Skeletal muscle satellite cell (primary cell): ENCODE data around the gene CCDC57.
A peak's percentile ranks its signal among the peaks of the same experiment; 100 is the strongest.

Source experiments
- H3K27me3 ChIP-seq: 2 replicates; pipeline ENCODE4 v1.7.0; 2013; ENCODE audit warnings: low read length; ENCODE audit not compliant: control insufficient read depth, insufficient read depth
- H3K36me3 ChIP-seq: 2 replicates; pipeline ENCODE4 v1.7.0; 2013; ENCODE audit warnings: mild to moderate bottlenecking, control low read depth, low read length; ENCODE audit not compliant: insufficient read depth
- H3K4me1 ChIP-seq: 2 replicates; pipeline ENCODE4 v1.7.0; 2013; ENCODE audit warnings: low read length; ENCODE audit not compliant: control insufficient read depth, insufficient read depth
- H3K4me2 ChIP-seq: 2 replicates; pipeline ENCODE4 v1.7.0; 2013; ENCODE audit warnings: mild to moderate bottlenecking, low read length
- H3K4me3 ChIP-seq: 2 replicates; pipeline ENCODE4 v1.7.0; 2013; ENCODE audit warnings: low read length
- H3K9ac ChIP-seq: 2 replicates; pipeline ENCODE4 v1.7.0; 2013; ENCODE audit warnings: mild to moderate bottlenecking, low read depth, low read length, moderate library complexity
- H3K9me3 ChIP-seq: replicated peaks from 2 replicates; pipeline ENCODE4 v1.7.0; 2013; ENCODE audit warnings: mild to moderate bottlenecking, control low read depth, low read length

CCDC57 gene

DNA sequence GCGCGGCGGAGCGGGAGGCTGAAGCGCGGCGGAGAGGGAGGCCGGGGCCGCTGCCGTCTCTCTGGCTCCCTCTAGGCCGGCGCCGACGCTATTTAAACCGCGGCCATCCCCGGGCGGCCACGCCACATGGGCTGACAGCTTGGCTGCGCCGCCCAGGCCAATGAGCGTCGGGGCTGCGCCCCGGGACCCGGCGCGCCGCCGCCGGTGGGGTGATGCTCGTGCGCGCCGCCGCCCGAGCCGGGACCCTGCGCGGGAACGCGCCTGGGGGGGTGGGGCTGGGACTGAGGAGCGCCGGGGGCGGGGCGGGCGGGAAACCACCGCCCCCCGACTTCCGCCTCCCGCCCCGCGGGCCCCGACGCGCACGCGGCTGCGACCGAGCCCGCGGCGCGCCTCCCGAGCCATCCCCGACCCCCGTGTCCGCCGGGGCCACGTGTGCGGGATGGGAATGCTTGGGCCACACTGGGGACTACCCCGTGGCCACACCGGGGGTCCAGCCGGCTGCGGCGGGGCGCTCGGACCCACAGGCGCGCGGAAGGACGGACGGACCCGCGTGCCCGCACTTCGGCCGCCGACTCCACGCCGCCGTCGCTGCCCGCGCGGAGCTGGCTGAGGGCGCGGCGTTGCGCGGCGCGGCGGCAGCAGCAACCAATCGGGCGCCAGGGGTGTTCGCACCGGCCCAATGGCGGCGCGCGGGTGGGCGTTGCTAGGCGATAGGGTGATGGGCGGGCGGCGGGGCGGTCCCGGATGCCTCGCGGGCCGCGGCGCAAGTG, 114.3 kb downstream of the CCDC57 start, which contains the start of gene FASN:
TSS of gene FASN (minus strand) at position 68 of the 770 bp plus-strand sequence. CDS start 1,791 bp downstream, outside the sequence.
- peak within 1 kb of the TSS; percentile 99 for H3K4me2 ChIP-seq
- peak within 1 kb of the TSS; percentile 97 for H3K9ac ChIP-seq
- H3K4me3 ChIP-seq: peak within 1 kb of the TSS; percentile 85
- H3K36me3 ChIP-seq: peaks cover 18% of the 10 kb centered on the region
- peaks cover 26% of the 10 kb centered on the region for H3K4me1 ChIP-seq
- no peaks in the 10 kb centered on the region for H3K27me3 ChIP-seq
- no peaks in the 10 kb centered on the region for H3K9me3 ChIP-seq

DNA sequence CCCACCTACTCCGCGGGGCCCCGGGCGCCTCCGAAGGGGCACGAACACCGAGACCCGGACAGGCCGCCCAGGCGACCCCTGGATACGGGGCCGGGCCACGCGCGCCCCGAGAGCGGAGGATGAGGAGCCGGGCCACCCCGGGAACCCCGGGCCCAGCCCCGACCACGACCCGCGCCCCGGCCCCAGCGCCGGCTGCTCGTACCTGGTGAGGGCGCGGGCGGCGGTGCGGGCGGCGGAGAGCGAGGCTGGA, 114.8 kb downstream of the CCDC57 start:
- Histone ChIP-seq H3K36me3 (peaks cover 23% of the 10 kb centered on the region), H3K27me3 (no peaks in the 10 kb centered on the region), H3K4me1 (peaks cover 26% of the 10 kb centered on the region), H3K4me3 (peak overlapping the region; percentile 85), H3K9ac (peak overlapping the region; percentile 97), H3K4me2 (peak overlapping the region; percentile 99), H3K9me3 (no peaks in the 10 kb centered on the region)

DNA sequence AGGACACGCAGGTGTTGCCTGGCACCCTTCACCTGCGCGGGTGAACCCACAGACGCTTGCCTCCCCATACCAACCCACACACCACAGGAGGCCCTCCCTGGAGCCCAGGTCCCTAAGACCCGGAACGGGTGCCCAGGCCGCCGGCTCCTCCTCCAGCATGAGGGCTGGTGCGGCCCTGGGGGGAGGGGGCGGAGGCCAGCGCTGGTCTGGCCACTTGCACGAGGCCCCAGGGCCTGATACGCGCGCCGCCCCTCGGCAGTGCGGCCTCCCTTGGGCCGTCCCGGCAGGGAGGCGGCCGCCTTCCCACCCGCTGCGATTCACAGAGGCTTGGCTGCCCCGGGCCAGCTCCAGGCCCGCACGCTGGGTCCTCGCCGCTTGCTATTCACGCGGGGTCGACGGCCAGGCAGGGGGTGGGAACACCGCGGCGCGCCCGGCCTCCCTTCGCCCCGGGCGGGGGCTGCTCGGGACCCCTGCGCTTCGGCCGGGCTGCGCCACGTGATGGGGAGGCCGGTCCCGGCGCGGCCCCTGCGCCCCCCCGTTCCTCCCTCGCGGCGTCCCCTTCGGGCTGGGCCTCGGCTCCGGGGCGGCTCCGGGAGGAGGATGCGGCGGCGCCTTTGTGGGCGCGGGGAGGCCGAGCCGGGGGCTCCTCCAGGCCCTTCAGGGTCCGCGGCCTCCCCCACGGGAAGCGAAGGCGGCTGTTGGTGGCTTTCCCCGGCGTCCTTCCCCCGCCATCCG, 115.3 kb downstream of the CCDC57 start:
- no peaks in the 10 kb centered on the region for H3K9me3 ChIP-seq
- peak overlapping the region; percentile 85 for H3K4me3 ChIP-seq
- peak overlapping the region; percentile 99 for H3K4me2 ChIP-seq
- peak overlapping the region; percentile 97 for H3K9ac ChIP-seq
- no peaks in the 10 kb centered on the region for H3K27me3 ChIP-seq
- H3K4me1 ChIP-seq: peaks cover 26% of the 10 kb centered on the region
- peaks cover 24% of the 10 kb centered on the region for H3K36me3 ChIP-seq

DNA sequence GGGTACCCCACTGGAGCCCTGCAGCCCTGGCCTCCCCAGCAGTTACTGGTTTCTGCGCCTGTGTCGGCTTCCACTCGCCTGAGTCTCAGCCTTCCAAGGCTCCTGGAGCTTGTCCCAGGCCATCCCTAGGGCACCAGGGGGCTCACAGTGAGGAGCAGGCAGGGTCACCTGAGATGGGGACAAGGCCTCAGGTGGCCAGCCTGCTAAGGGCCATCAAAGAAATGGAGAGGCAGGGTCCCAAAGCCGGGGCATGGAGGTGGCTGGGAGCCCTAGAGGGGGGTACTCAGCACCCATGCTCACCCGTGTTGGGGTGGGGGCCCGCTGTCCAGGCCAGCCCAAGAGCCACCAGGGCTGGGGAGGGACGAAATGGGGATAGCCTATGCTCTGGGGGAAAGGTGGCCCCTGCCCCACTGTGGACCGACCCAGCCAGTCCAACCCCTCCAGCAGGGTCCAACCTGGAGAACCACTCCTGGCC, 115.9 kb downstream of the CCDC57 start:
- Histone ChIP-seq H3K4me3 (peak overlapping the region; percentile 85), H3K27me3 (no peaks in the 10 kb centered on the region), H3K36me3 (peaks cover 30% of the 10 kb centered on the region), H3K4me1 (peaks cover 26% of the 10 kb centered on the region), H3K4me2 (peak overlapping the region; percentile 99), H3K9ac (peak overlapping the region; percentile 97), H3K9me3 (no peaks in the 10 kb centered on the region)

DNA sequence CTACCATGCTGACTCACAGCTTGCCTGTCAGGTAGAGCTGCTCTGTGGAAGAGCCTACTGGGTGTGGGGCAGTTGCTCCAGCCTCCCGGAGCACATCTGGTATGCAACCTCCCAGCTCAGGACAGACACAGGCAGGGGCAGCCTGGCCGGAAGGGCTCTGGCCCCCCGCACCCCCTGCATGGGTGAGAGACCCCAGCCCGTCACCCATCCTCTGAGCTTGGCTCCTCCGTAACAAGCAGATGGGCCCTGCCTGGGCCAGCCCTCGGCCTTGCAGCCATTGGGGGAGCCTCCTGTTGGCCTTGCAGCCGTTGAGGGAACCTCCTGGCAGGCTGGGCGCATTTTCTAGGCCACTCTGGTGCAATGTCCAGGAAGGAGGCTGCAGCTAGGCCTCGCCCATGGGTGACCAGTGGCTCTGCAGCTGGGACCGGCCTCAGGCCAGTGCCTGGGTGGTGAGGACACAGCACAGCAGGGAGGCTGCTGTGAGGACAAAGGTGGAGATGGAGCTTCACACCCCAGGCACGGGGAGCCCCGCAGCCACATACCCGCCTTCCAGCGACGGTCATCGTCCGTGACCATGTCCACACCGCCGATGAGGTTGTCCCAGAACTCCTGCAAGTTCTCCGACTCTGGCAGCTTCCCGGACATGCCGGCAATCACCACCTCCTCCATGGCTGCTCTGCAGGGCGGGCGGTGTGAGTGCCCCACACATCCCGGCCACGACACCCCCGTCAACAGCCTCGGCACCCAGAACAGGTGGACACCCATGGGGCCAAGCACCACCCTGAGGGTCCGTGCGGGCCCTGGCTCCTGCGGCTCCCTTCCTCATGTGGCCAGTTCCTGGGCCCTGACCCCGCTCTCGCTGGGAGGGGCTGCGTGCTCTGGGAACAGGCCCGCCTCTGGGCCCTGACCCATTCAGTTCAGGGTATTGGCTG, 116.6 kb downstream of the CCDC57 start:
- Histone ChIP-seq H3K4me3 (peak overlapping the region; percentile 85), H3K9ac (peak overlapping the region; percentile 97), H3K36me3 (peaks cover 37% of the 10 kb centered on the region), H3K9me3 (no peaks in the 10 kb centered on the region), H3K27me3 (no peaks in the 10 kb centered on the region), H3K4me1 (peaks cover 26% of the 10 kb centered on the region), H3K4me2 (peak overlapping the region; percentile 99)

DNA sequence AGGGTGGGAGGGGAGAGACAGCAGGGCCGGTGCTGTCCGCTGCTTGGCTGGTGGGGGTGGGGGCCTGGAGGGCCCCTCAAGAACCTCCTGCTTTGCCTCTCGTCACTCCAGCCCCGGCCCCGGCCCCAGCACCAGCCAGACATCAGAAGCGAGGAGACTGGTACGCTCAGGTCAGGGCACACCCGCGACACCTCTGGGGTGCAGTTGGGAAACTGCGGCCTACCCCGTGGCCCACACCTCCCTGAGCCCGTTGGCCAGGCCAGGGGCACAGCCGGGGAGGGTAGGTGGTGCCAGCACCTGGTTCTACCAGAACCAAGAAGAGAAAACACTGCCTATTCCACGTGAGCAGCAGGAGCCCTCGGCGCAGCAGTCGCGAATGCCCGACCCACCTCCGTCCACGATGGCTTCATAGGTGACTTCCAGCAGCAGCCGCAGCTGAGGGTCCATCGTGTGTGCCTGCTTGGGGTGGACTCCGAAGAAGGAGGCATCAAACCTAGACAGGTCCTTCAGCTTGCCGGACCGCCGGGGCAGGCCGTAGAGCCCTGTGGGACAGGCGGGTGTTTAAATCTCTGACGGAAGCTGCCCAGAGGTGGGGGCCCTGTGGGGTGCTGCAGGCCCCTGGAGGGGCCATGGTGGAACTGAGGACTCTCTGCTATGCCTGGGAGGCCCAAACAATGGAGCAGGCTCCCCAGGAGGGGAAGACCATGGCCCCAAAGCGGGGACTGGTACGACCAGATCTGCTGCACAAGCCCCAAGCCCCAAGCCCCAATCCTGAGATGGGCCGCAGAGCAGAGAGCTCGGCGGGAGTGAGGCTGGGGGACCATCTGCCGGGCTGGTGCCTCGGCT, 117.5 kb downstream of the CCDC57 start:
- Histone ChIP-seq H3K4me2 (peak overlapping the region; percentile 99), H3K4me3 (no peak overlapping the region), H3K4me1 (peaks cover 24% of the 10 kb centered on the region), H3K27me3 (no peaks in the 10 kb centered on the region), H3K9me3 (no peaks in the 10 kb centered on the region), H3K9ac (no peak overlapping the region), H3K36me3 (peaks cover 44% of the 10 kb centered on the region)

DNA sequence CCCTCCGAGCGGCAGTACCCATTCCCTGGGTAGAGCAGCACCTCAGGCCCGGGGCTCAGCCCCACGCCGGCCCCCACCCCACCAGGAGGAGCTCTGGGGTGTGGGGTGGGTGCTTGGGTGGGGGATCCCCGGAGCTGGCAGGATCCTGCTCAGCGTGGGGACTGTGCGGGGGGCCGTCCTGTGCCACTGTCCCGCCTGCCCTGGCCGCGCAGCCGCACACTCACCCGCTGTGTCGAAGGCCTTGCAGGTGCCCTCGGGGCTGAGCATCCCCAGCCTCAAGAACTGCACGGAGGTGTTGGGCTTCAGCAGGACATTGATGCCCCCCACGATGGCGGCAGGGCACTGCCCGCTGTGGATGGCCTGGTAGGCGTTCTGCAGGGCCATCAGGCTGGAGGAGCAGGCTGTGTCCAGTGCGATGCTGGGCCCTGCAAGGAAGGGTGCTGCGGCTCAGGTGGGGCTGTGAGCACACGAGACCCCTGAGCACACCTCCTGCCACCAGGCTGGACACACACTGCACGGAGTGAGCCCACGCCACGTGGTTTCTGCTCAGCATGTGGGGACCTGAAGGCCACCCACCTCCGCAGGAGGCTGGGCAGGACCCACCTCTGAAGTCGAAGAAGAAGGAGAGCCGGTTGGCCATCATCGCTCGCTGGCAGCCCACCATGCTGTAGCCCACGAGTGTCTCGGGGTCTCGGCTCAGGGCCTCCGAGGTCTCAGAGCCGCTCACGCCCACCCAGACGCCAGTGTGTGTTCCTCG, 119.5 kb downstream of the CCDC57 start:
- peaks cover 13% of the 10 kb centered on the region for H3K4me1 ChIP-seq
- no peak overlapping the region for H3K4me3 ChIP-seq
- no peak overlapping the region for H3K4me2 ChIP-seq
- no peak overlapping the region for H3K9ac ChIP-seq
- no peaks in the 10 kb centered on the region for H3K9me3 ChIP-seq
- H3K27me3 ChIP-seq: no peaks in the 10 kb centered on the region
- peaks cover 64% of the 10 kb centered on the region for H3K36me3 ChIP-seq

DNA sequence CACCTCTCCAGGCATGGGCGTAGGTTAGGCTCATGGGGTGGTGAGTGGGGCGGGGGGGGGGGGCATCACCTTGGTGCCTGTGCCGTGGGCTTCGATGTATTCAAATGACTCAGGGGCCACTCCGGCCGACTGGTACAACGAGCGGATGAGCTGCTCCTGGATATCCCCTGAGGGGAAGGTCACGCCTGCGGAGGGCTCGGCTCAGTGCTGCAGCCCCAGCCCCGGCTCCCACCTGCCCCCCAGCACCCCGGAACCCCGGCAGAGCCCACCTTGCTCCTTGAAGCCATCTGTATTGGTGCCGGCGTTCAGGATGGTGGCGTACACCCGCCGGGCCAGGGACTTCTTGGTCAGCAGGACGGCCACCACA, 120.0 kb downstream of the CCDC57 start:
- no peaks in the 10 kb centered on the region for H3K9me3 ChIP-seq
- H3K4me1 ChIP-seq: peaks cover 13% of the 10 kb centered on the region
- H3K36me3 ChIP-seq: peaks cover 69% of the 10 kb centered on the region
- no peak overlapping the region for H3K9ac ChIP-seq
- H3K4me2 ChIP-seq: no peak overlapping the region
- no peaks in the 10 kb centered on the region for H3K27me3 ChIP-seq
- H3K4me3 ChIP-seq: no peak overlapping the region

DNA sequence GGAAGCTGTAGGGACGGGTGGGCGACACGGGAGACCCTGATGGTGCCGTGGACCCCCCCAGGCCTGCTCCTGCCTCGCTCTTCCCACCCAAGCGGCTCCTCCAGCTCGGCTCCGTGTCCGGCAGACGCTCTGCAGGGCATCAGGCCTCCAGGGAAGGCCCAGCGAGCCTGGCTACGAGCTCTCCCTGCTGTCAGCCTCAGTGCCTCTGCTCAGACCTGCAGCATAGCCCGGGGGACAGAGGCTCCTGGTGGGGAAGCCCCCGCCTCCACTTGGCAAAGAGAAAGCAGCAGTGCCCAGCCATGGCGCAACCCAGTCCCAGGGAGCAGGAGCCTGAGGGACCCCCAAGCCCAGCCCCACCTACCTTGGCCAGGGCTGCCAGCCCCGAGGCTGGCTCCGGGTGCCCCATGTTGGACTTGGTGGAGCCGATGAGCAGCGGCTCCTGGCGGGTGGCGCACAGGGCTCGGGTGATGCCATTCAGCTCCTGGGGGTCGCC, 120.5 kb downstream of the CCDC57 start:
- H3K9ac ChIP-seq: no peak overlapping the region

More for the DNA sequence above, 120.5 kb downstream of the CCDC57 start:
- H3K36me3 ChIP-seq: peaks cover 74% of the 10 kb centered on the region
- no peaks in the 10 kb centered on the region for H3K27me3 ChIP-seq
- H3K4me1 ChIP-seq: peaks cover 13% of the 10 kb centered on the region
- no peak overlapping the region for H3K4me3 ChIP-seq
- no peaks in the 10 kb centered on the region for H3K9me3 ChIP-seq
- H3K4me2 ChIP-seq: no peak overlapping the region
